ENCODE results near the gene PODXL. TPM values are rescaled to one million over a fixed set of nuclear protein-coding genes. Genes with fewer than 3 reads are reported as not detected.

Gene PODXL
- polyA plus RNA-seq, 1 donor (not counting 4 experiments of a cell fraction or from before 2014, with no cell fraction given): 0.08 TPM

GRCh38 chr7:131574741-131575140, 18.3 kb upstream of the PODXL start:
- Histone ChIP-seq H3K4me2 (ENCODE audit: control insufficient read depth, extremely low read depth, insufficient read depth, low read depth, low read length) (no peak overlapping the region), H4K20me1 (ENCODE audit: control insufficient read depth, extremely low read depth, insufficient read depth, low read length) (no peaks in the 10 kb centered on the region), H3K9me3 (ENCODE audit: control insufficient read depth, low read depth, low read length) (no peaks in the 10 kb centered on the region), H3K9me1 (ENCODE audit: control insufficient read depth, extremely low read depth, insufficient read depth, low read length) (no peaks in the 10 kb centered on the region), H3K4me3 (ENCODE audit: control insufficient read depth in 2 of 3, extremely low read depth in 1 of 3, insufficient read depth in 2 of 3, low read depth in 1 of 3, low read length in 3 of 3) (no peak overlapping the region), H2AFZ (ENCODE audit: control insufficient read depth, low read length) (no peak overlapping the region), H3K27ac (ENCODE audit: control insufficient read depth, insufficient read depth, low read length) (no peak overlapping the region), H3K4me1 (ENCODE audit: control insufficient read depth, extremely low read depth, insufficient read depth, low read length) (no peaks in the 10 kb centered on the region), H3K36me3 (ENCODE audit: control insufficient read depth in 2 of 2, extremely low read depth in 1 of 2, insufficient read depth in 2 of 2, low read length in 2 of 2) (no peaks in the 10 kb centered on the region), H3K27me3 (ENCODE audit: control insufficient read depth, extremely low read depth, insufficient read depth, low read length) (no peaks in the 10 kb centered on the region), H3K9ac (ENCODE audit: control insufficient read depth, extremely low read depth, insufficient read depth, low read length) (no peak overlapping the region), H3K79me2 (ENCODE audit: control insufficient read depth, insufficient read depth, low read length) (no peaks in the 10 kb centered on the region)
- DNase-seq (ENCODE audit: low read depth, low spot score) (no peak), FAIRE-seq (no peak)
- no peak for TF ChIP-seq EZH2 (IDR thresholded peaks at IDR 0.05; ENCODE audit: low read length)
- TF ChIP-seq CTCF (optimal IDR thresholded peaks at IDR 0.05 in 1 of 3, IDR thresholded peaks at IDR 0.05 in 1 of 3, conservative IDR thresholded peaks at IDR 0.05 in 1 of 3; ENCODE audit: extremely low read depth in 1 of 3, insufficient read depth in 2 of 3, low read length in 3 of 3): no peak
- dilution Hi-C loops (cut with MboI; ENCODE audit: extremely low pct_ligation_motif_present, low sequenced_read_pairs): no loop called here

GRCh38 chr7:131570401-131570800, 14.0 kb upstream of the PODXL start:
- H3K4me2 ChIP-seq (ENCODE audit: control insufficient read depth, extremely low read depth, insufficient read depth, low read depth, low read length): no peak overlapping the region
- H3K27ac ChIP-seq (ENCODE audit: control insufficient read depth, insufficient read depth, low read length): no peak overlapping the region
- H3K36me3 ChIP-seq (ENCODE audit: control insufficient read depth in 2 of 2, extremely low read depth in 1 of 2, insufficient read depth in 2 of 2, low read length in 2 of 2): no peaks in the 10 kb centered on the region
- no peaks in the 10 kb centered on the region for H4K20me1 ChIP-seq (ENCODE audit: control insufficient read depth, extremely low read depth, insufficient read depth, low read length)
- H3K9me3 ChIP-seq (ENCODE audit: control insufficient read depth, low read depth, low read length): no peaks in the 10 kb centered on the region
- H3K9me1 ChIP-seq (ENCODE audit: control insufficient read depth, extremely low read depth, insufficient read depth, low read length): no peaks in the 10 kb centered on the region
- no peak for FAIRE-seq
- H2AFZ ChIP-seq (ENCODE audit: control insufficient read depth, low read length): no peak overlapping the region
- H3K4me3 ChIP-seq (ENCODE audit: control insufficient read depth in 2 of 3, extremely low read depth in 1 of 3, insufficient read depth in 2 of 3, low read depth in 1 of 3, low read length in 3 of 3): no peak overlapping the region
- no peaks in the 10 kb centered on the region for H3K4me1 ChIP-seq (ENCODE audit: control insufficient read depth, extremely low read depth, insufficient read depth, low read length)
- no peaks in the 10 kb centered on the region for H3K79me2 ChIP-seq (ENCODE audit: control insufficient read depth, insufficient read depth, low read length)
- TF ChIP-seq CTCF (optimal IDR thresholded peaks at IDR 0.05 in 1 of 3, IDR thresholded peaks at IDR 0.05 in 1 of 3, conservative IDR thresholded peaks at IDR 0.05 in 1 of 3; ENCODE audit: extremely low read depth in 1 of 3, insufficient read depth in 2 of 3, low read length in 3 of 3) (no peak), EZH2 (IDR thresholded peaks at IDR 0.05; ENCODE audit: low read length) (no peak)
- no peak overlapping the region for H3K9ac ChIP-seq (ENCODE audit: control insufficient read depth, extremely low read depth, insufficient read depth, low read length)
- DNase-seq (ENCODE audit: low read depth, low spot score): no peak
- dilution Hi-C loops (cut with MboI; ENCODE audit: extremely low pct_ligation_motif_present, low sequenced_read_pairs): no loop called here
- peaks cover 5% of the 10 kb centered on the region for H3K27me3 ChIP-seq (ENCODE audit: control insufficient read depth, extremely low read depth, insufficient read depth, low read length)

All from keratinocyte (primary cell).